Activated T-helper 2 cell treated with anti-CD3 and anti-CD28 coated beads, Interferon-gamma antibody, Interleukin-2, Interleukin-4, amounts not matched to agents 10 μg/mL and 5 μg/mL and 100 μg/mL, durations not matched to agents 14 hours and 24 hours and 36 hours (primary cell): ENCODE measurements around the gene ARPC5. TPM values are rescaled to one million over a fixed set of nuclear protein-coding genes. Genes with fewer than 3 reads are reported as not detected.

ENCODE experiments used
- DNase-seq: peaks from one replicate; pipeline ENCODE4 v3.0.0; 2021; ENCODE audit warnings: low spot score
- H3K27ac Mint-ChIP-seq: one replicate; pipeline ENCODE4 v1.8.0; 2021; ENCODE audit warnings: mixed read lengths
- H3K27me3 Mint-ChIP-seq: one replicate; pipeline ENCODE4 v1.8.0; 2021; ENCODE audit warnings: low read depth, mixed read lengths
- H3K36me3 Mint-ChIP-seq: one replicate; pipeline ENCODE4 v1.8.0; 2021; ENCODE audit warnings: low read depth, mixed read lengths
- H3K4me1 Mint-ChIP-seq: one replicate; pipeline ENCODE4 v1.8.0; 2021; ENCODE audit warnings: low read depth, mixed read lengths
- H3K4me3 Mint-ChIP-seq: one replicate; pipeline ENCODE4 v1.8.0; 2021; ENCODE audit warnings: low read depth, mild to moderate bottlenecking, moderate library complexity, mixed read lengths
- H3K9me3 Mint-ChIP-seq: one replicate; pipeline ENCODE4 v1.8.0; 2021; ENCODE audit warnings: mixed read lengths
- intact Hi-C: fragments of 100-400 bp; cut with micrococcal nuclease; formaldehyde crosslinking; loops from one replicate; pipeline ENCODE4 v1.15.1; 2023
- total RNA-seq: library from RNA; stranded (reverse); gene quantifications from 2 replicates; pipeline ENCODE4 v1.2.3, GENCODE V29; 2022

The ARPC5 gene
- total RNA-seq, 1 donor from 2014 or later = 169 TPM

- H3K27me3 Mint-ChIP-seq = no peaks in the 10 kb centered on the region
- no peak overlapping the region for H3K27ac Mint-ChIP-seq
Measured at GRCh38 chr1:183655562-183656075, 20.0 kb upstream of the ARPC5 start.

DNA sequence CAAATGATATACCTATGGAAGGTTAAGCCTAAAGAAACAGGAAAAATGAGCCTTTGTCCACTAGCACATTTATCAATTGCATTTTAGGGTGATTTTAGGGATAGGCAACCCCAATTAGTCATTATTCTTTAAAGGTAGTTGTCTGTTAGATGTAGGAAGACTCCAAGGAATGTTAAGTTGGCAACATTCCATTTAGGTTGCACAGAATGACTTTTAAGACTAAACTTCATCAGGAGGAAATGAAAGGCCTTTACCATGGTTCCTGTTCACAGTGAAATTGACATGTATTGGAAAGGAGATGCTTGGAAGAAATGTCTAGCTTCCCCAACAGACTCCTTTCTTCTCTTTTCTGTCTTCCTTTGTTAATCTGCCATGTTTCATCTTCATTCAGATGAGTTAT lies 19.1 kb upstream of the ARPC5 start:
- Mint-ChIP-seq H3K4me3 (no peak overlapping the region), H3K27ac (no peak overlapping the region), H3K9me3 (no peaks in the 10 kb centered on the region), H3K36me3 (no peaks in the 10 kb centered on the region), H3K27me3 (no peaks in the 10 kb centered on the region), H3K4me1 (peaks cover 38% of the 10 kb centered on the region)
- DNase-seq = no peak
- intact Hi-C loops = loop anchor here (1.0 to 5.0 kb wide), 4 partner anchors 30 to 398 kb away; partner anchors contain the start of gene TSEN15

More at GRCh38 chr1:183655562-183656075, 20.0 kb upstream of the ARPC5 start:
- peak; percentile 44 for DNase-seq
- Mint-ChIP-seq H3K9me3 (no peaks in the 10 kb centered on the region), H3K4me3 (no peak overlapping the region), H3K36me3 (no peaks in the 10 kb centered on the region), H3K4me1 (peaks cover 38% of the 10 kb centered on the region)
- intact Hi-C loops = loop anchor here (1.0 to 2.0 kb wide), 2 partner anchors 29 to 261 kb away; no protein-coding TSS in a partner anchor

- DNase-seq = no peak
- no peaks in the 10 kb centered on the region for H3K36me3 Mint-ChIP-seq
- no peaks in the 10 kb centered on the region for H3K9me3 Mint-ChIP-seq
- H3K4me3 Mint-ChIP-seq = no peak overlapping the region
- H3K27ac Mint-ChIP-seq = no peak overlapping the region
- intact Hi-C loops = loop anchor here (2.0 to 5.0 kb wide), 4 partner anchors 31 to 507 kb away; partner anchors contain the start of gene TSEN15
- peaks cover 38% of the 10 kb centered on the region for H3K4me1 Mint-ChIP-seq
- no peaks in the 10 kb centered on the region for H3K27me3 Mint-ChIP-seq
Measured at GRCh38 chr1:183653876-183654451, 18.4 kb upstream of the ARPC5 start.

DNA sequence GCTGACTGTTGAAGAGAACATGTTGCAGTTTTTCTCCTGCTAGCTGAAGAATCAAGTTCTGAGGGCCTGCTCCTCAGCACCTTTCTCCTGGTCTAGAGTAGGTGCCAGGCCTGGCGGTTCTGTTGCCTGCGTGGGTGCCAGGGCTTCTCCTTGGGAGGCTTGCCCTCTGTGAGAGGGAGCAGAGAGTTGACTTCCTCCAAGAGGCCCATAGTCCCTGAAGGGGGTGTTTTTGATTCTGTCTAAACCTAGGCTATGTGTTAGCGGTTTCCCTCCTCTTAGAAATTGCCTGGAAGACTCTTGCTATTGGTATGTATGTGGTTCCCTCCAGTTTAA lies 17.8 kb upstream of the ARPC5 start:
- intact Hi-C loops = loop anchor here (2.0 to 5.0 kb wide), 3 partner anchors 189 to 507 kb away; partner anchors contain the start of gene TSEN15

GRCh38 chr1:183652547-183653461 lies 17.2 kb upstream of the ARPC5 start, which contains the start of gene APOBEC4:
TSS of gene APOBEC4 (minus strand) at chr1:183653316. CDS start at chr1:183648781, 4,535 bp downstream.
- Mint-ChIP-seq H3K4me3 (no peak within 1 kb of the TSS), H3K27ac (peak within 1 kb of the TSS; percentile 77), H3K27me3 (no peaks in the 10 kb centered on the region), H3K9me3 (no peaks in the 10 kb centered on the region), H3K36me3 (no peaks in the 10 kb centered on the region), H3K4me1 (peaks cover 38% of the 10 kb centered on the region)
- intact Hi-C loops = loop anchor here (1.0 to 5.0 kb wide), 4 partner anchors 20 to 508 kb away; partner anchors contain the start of gene TSEN15
- DNase-seq = no peak

More for the DNA sequence above, 17.8 kb upstream of the ARPC5 start:
- DNase-seq = no peak
- Mint-ChIP-seq H3K27me3 (no peaks in the 10 kb centered on the region), H3K9me3 (no peaks in the 10 kb centered on the region), H3K27ac (no peak overlapping the region), H3K36me3 (no peaks in the 10 kb centered on the region), H3K4me1 (peaks cover 38% of the 10 kb centered on the region), H3K4me3 (no peak overlapping the region)

DNA sequence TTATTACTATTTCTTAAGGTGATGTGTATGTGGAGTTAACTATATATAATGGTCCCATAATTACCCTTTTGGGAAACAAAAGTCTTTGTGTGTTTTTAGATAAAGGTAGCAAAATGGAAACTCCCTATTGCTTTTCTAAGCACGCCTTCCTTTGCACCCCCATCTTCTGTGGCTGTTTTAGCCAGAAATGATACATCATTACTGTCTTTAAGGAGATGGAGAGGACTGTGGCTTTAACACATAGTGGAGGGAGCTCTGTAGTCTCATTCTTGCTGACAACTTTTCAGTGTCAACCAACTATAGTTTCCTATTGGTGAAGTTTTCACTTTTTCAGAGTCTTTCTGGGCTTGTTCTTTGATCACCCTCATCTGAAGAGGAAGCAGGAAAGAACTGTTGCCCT lies 16.5 kb upstream of the ARPC5 start:
- peak overlapping the region; percentile 77 for H3K27ac Mint-ChIP-seq
- intact Hi-C loops = loop anchor here (1.0 to 5.0 kb wide), 4 partner anchors 19 to 509 kb away; partner anchors contain the start of gene TSEN15
- H3K36me3 Mint-ChIP-seq = no peaks in the 10 kb centered on the region
- H3K9me3 Mint-ChIP-seq = no peaks in the 10 kb centered on the region
- H3K4me1 Mint-ChIP-seq = peaks cover 38% of the 10 kb centered on the region
- H3K27me3 Mint-ChIP-seq = no peaks in the 10 kb centered on the region
- H3K4me3 Mint-ChIP-seq = no peak overlapping the region
- DNase-seq = no peak

DNA sequence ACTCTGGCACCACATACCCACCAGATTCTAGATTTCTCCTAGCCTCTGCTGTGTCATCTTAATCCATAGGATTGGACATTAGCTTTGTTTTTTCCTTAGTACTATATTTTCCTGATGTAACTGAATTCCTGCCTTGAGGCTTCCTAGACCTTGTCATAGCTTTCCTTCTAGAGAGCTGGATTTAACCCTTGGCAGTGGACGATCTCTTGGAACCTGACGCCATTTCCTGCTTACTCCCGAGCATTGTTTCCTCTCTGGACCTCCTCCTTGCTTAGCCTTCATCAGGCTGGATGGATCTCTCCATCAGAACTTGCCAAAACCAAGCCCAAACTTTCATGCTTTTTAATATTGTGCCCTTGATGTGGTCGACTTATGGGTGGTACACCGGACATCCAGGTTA lies 16.0 kb upstream of the ARPC5 start:
- H3K9me3 Mint-ChIP-seq = no peaks in the 10 kb centered on the region
- peaks cover 41% of the 10 kb centered on the region for H3K4me1 Mint-ChIP-seq
- H3K27ac Mint-ChIP-seq = peak overlapping the region; percentile 77
- no peak overlapping the region for H3K4me3 Mint-ChIP-seq
- intact Hi-C loops = loop anchor here (1.0 to 5.0 kb wide), 4 partner anchors 18 to 509 kb away; partner anchors contain the start of gene TSEN15
- DNase-seq = no peak
- no peaks in the 10 kb centered on the region for H3K27me3 Mint-ChIP-seq
- no peaks in the 10 kb centered on the region for H3K36me3 Mint-ChIP-seq

GRCh38 chr1:183648042-183648441 lies 12.5 kb upstream of the ARPC5 start:
- no peaks in the 10 kb centered on the region for H3K27me3 Mint-ChIP-seq
- no peaks in the 10 kb centered on the region for H3K36me3 Mint-ChIP-seq
- DNase-seq = no peak
- H3K9me3 Mint-ChIP-seq = no peaks in the 10 kb centered on the region
- intact Hi-C loops = no loop called here
- peaks cover 27% of the 10 kb centered on the region for H3K4me1 Mint-ChIP-seq
- H3K27ac Mint-ChIP-seq = no peak overlapping the region
- H3K4me3 Mint-ChIP-seq = no peak overlapping the region

DNA sequence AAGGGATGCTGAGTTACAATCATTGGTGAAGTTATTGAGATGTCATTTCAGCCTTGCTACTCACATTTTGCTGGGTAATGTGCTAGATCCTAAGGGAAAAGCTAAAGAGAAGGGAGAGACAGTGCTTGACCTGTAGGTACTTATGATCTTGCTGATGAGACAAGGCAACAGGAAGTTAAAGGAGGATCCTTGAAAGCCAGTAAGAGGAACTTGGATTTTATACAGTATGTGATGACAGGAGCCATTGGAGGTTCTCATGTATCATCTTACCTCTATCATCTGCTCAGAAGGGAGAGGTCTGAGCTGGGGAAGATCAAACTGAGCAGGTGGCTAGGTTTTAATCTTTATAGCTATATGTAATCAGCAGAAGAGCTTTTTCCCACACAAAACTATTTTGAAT lies 11.2 kb upstream of the ARPC5 start:
- H3K27ac Mint-ChIP-seq = no peak overlapping the region
- H3K9me3 Mint-ChIP-seq = no peaks in the 10 kb centered on the region
- H3K36me3 Mint-ChIP-seq = no peaks in the 10 kb centered on the region
- DNase-seq = no peak
- H3K4me1 Mint-ChIP-seq = peaks cover 14% of the 10 kb centered on the region
- intact Hi-C loops = loop anchor here (2.0 kb wide), 1 partner anchor 26 kb away; no protein-coding TSS in a partner anchor
- H3K4me3 Mint-ChIP-seq = no peak overlapping the region
- H3K27me3 Mint-ChIP-seq = no peaks in the 10 kb centered on the region

GRCh38 chr1:183645531-183645930 lies 9.9 kb upstream of the ARPC5 start:
- Mint-ChIP-seq H3K27ac (no peak overlapping the region), H3K4me3 (no peak overlapping the region), H3K27me3 (peaks cover 3% of the 10 kb centered on the region), H3K36me3 (no peaks in the 10 kb centered on the region), H3K9me3 (no peaks in the 10 kb centered on the region), H3K4me1 (peaks cover 5% of the 10 kb centered on the region)
- DNase-seq = no peak
- intact Hi-C loops = no loop called here

GRCh38 chr1:183642166-183642565 lies 6.6 kb upstream of the ARPC5 start:
- intact Hi-C loops = no loop called here
- Mint-ChIP-seq H3K36me3 (no peaks in the 10 kb centered on the region), H3K9me3 (no peaks in the 10 kb centered on the region), H3K4me1 (peaks cover 7% of the 10 kb centered on the region), H3K27ac (no peak overlapping the region), H3K4me3 (no peak overlapping the region), H3K27me3 (peaks cover 10% of the 10 kb centered on the region)
- DNase-seq = no peak

GRCh38 chr1:183640193-183640592 lies 4.6 kb upstream of the ARPC5 start:
- H3K9me3 Mint-ChIP-seq = no peaks in the 10 kb centered on the region
- DNase-seq = no peak
- H3K36me3 Mint-ChIP-seq = peaks cover 3% of the 10 kb centered on the region
- no peak overlapping the region for H3K27ac Mint-ChIP-seq
- no peak overlapping the region for H3K4me3 Mint-ChIP-seq
- H3K27me3 Mint-ChIP-seq = peaks cover 14% of the 10 kb centered on the region
- intact Hi-C loops = no loop called here
- H3K4me1 Mint-ChIP-seq = peaks cover 13% of the 10 kb centered on the region
